Spleen (tissue), 7 donors: ENCODE data around the gene CNNM2.

ENCODE experiments used
- CTCF ChIP-seq, 11 experiments: fragments of 200-600 bp in 7 of 11; fragments of 450-650 bp in 4 of 11; sonication (generic) in 4 of 11; IDR thresholded peaks in 8 of 11; conservative IDR thresholded peaks in 3 of 11; 1 replicate in 7 of 11; 2 replicates in 4 of 11; pipeline versions ENCODE4 v1.4.0 to v1.8.0; 2016 to 2021; ENCODE audit warnings: antibody characterized with exemption in 11 of 11, inconsistent platforms in 4 of 11, mild to moderate bottlenecking in 1 of 11
- POLR2A ChIP-seq, 3 donors: fragments of 450-650 bp; IDR thresholded peaks; one replicate each; pipeline ENCODE4 v1.5.1; 2017; ENCODE audit warnings: antibody characterized with exemption in 3 of 3, mild to moderate bottlenecking in 1 of 3
- donor health status: DM: no; HTN: no; CAD: no; lungs with moderate emphysema.
- donor health status: DM: no; HTN: no; CAD: no.
- donor health status: DM: no; HTN: no; CAD: no.

DNA sequence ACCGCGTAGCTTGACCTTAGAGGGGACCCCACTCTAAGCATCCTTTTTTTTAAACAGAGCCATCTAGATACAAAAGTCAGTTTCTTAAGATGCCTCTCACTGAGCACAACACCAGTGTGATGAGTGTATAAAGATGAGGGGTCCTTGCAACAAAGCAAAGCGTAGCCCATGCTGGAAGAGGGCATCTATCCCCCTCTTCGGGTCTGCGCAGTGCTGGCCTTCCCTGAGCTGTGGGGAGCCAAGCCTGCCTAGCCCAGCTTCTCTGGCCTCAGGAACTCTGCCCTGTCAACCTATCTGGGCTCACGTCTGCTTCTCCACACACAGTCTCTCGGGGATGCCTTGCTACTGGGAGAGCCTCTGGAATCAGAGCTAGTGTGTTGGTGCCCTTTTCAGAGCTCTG, 161.0 kb downstream of the CNNM2 start:
- TF ChIP-seq POLR2A (IDR thresholded peaks at IDR 0.05), result no peak
- TF ChIP-seq CTCF (IDR thresholded peaks at IDR 0.05 in 8 of 11, conservative IDR thresholded peaks at IDR 0.05 in 3 of 11), result no peak
